GM19035 (cell line): Measurements from ENCODE around the gene GHRL.

Source experiments
- ATAC-seq: cut with Tn5 transposase; IDR thresholded peaks from one replicate; pipeline ENCODE4 v1.9.1; 2021; ENCODE audit not compliant: unreplicated experiment

GHRL gene

GRCh38 chr3:10328460-10329071, 35.8 kb upstream of the GHRL start:
- no peak for ATAC-seq

DNA sequence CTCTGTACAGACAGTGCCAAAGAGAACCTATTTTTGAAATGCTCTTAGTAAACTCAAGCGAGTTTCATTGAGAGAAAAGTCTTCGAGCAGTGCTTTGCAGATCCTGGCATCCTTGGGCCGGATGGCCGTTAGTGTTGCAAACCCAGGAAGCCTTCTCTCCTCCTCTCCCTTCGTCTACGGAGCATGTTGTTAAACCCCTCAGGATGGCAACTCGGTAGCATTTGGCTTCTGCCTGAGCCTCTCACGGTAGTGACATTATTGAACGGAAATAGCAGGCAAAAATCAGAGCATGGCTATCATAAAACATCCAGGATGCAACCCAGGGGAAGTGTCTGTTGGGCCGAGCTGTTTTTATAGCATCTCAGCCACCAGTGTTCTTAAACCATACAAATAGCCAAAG, 34.8 kb upstream of the GHRL start:
- ATAC-seq, result no peak

DNA sequence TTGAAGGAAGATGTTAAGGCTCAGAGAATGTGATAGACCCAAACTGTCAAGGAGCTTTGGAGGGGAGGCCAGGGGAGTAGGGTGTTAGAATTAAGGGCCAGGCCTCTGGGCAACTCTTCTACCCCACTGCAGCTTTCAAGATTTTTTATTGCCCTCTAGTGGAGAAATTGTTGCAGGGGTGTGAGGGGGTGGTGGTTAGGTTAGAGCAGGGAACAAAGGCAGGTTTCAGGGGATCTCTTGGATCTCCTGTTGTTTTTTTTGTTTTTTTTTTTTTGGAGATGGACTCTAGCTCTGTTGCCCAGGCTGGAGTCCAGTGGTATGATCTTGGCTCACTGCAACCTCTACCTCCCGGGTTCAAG, 29.6 kb upstream of the GHRL start:
- no peak for ATAC-seq

DNA sequence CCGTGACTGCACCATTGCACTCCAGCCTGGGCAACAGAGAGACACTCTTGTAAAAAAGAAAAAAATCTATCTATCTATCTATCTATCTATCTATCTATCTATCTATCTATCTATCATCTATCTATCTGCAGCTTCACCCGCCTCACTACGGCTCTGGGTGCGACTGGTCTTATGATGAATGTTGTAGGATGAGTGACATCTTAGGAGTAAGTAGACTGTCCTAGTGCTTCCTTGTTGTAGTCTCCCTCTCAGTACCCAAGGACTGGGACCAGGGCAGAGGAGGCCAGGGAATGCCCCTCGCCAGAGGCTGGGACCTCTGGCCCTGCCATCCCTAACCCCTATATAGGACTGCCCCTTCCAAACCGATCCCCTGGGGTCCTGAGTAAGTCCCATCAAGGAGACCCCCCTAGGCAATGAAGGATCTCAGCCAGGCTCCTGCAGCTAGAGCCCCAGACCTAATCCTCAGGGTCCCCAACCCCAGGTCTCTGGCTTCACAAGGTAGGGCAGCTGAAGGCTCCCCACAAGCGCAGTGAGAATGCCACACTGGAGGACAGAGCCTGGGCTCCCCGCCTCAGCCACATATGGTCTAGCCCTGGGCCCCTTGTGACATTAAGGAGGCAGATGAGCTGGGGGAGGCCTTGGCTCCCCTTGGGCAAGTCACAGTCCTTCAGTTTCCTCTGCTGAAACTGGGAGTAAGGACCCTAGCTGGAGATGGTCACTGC, 29.0 kb upstream of the GHRL start:
- no peak for ATAC-seq

DNA sequence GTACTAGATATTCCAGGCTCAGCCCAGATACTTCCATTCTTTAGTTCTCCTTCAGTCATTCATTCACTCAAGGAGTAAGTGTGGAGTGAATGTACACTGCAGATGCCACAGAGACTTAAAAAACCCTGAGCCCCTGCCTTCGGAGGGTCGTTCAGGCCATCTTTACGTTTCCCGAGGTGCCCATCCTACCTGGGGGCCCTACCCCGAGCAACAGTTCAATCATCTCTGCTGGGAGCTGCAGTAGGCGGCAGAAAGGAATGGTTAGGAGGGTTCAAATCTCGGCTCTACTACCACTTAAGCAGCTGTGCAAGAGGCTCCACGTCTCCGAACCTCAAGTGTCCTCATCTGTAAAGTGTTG, 27.6 kb upstream of the GHRL start:
- peak; percentile 7 for ATAC-seq

DNA sequence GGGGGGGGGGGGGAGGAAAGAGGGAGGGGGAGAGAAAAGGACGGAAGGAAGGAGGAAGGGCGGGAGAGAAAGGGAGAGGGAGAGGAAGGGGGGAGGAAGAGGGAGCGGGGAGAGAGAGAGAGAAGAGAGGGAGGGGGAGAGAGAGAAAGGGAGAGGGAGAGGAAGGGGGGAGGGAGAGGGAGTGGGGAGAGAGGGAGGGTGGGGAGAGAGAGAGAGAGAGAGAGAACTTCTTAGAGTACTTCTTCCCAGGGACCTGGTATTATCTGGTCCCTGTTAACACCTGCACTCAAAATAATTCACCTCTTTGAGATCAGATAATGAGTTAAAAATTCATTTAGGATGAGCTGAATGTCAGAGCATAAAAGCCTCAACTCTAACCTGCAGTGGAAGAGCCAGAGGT, 27.1 kb upstream of the GHRL start:
- ATAC-seq, result no peak

GRCh38 chr3:10319251-10319650, 26.5 kb upstream of the GHRL start:
- no peak for ATAC-seq

- ATAC-seq, result no peak
Measured at GRCh38 chr3:10317961-10318350, 25.2 kb upstream of the GHRL start.

DNA sequence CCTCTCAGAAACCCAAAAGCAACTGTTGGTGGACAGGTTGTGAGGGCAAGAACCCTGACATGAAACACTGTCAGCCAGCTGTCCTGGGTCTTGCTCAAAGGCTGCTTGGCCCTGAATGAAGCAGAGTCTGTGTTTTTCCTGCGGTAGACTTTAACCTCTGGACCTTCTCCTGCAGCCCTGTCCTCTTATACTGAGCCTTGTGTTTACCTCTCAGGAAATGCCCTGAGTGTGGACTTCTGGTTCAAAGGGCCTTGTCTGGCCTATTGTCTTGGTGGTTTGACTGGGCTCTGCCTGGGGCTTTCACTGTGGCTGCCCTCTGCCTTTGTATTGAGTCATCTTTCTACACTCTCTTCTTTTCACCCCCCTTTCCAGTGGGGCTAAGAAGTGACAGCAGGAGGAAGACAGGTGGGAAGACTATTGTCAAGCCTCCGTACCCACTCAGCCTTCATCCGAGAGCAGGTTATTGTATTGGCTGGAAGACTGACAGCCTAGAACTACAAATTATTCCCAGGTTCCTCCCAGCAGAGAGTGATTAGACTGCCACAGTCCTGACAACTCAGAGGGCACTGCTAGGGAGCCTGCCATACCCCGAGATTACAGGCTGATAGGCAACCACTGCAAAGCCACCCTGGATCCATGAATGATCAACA, 24.7 kb upstream of the GHRL start:
- no peak for ATAC-seq

- no peak for ATAC-seq
Measured at GRCh38 chr3:10315771-10316344, 23.1 kb upstream of the GHRL start.

- ATAC-seq, result no peak
Measured at GRCh38 chr3:10315101-10315500, 22.4 kb upstream of the GHRL start.

- ATAC-seq, result no peak
Measured at GRCh38 chr3:10312861-10313260, 20.1 kb upstream of the GHRL start.

DNA sequence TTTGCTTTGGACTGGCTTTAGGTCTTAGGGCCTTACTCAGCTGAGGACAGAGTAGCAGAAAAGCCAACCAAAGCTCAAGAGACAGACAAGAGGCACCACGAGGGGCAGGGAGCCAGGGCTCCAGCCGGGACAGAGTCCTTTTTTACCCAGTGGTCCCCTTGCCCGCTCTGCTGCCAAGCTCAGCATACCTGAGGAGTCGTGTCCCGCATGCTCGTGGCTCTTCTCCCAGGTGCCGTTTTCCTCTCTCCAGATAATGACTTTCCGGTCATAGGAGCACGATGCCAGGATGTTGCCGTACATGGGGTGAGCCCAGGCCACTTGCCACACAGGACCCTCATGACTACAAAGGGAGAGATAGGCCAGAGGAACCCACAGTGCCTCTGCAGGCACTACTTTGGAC, 19.6 kb upstream of the GHRL start:
- ATAC-seq, result no peak

- ATAC-seq, result no peak
Measured at GRCh38 chr3:10311710-10312109, 19.0 kb upstream of the GHRL start.

- ATAC-seq, result no peak
Measured at GRCh38 chr3:10310578-10310977, 17.8 kb upstream of the GHRL start.

DNA sequence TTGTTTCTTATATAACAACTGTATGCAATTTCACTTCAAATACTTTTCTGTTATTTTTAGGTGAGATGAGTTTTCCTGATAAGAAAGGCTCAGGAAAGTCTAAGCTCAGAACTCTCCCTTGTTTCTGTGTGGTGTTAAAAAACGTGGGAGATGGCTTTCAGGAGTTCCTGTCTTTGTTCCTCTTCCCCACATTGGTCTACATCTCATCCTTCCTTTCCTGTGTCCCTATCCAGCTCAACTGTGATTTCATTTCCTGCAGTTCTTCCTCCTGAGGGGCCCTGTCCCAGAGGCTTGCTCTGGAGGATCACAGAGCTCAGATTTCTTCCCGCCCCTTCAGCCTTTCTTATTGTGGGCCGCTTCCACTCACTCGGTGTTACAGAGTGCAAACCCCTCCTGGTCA, 17.0 kb upstream of the GHRL start:
- ATAC-seq, result no peak

DNA sequence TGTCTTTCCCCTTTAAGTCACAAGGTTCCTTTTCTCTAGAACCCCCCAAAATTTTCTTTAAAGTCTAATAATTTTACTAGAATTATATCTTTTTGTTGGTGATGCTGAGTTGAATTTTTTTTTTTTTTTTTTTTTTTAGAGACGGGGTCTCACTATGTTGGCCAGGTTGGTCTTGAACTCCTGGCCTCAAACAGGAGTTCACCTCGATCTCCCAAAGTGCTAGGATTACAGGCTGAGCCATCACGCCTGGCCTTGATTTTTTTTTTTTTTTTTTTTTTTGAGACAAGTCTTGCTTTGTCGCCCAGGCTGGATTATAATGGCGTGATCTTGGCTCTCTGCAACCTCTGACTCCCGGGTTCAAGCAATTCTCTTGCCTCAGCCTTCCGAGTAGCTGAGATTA, 15.9 kb upstream of the GHRL start:
- no peak for ATAC-seq

GRCh38 chr3:10306156-10306555, 13.4 kb upstream of the GHRL start:
- ATAC-seq, result no peak

DNA sequence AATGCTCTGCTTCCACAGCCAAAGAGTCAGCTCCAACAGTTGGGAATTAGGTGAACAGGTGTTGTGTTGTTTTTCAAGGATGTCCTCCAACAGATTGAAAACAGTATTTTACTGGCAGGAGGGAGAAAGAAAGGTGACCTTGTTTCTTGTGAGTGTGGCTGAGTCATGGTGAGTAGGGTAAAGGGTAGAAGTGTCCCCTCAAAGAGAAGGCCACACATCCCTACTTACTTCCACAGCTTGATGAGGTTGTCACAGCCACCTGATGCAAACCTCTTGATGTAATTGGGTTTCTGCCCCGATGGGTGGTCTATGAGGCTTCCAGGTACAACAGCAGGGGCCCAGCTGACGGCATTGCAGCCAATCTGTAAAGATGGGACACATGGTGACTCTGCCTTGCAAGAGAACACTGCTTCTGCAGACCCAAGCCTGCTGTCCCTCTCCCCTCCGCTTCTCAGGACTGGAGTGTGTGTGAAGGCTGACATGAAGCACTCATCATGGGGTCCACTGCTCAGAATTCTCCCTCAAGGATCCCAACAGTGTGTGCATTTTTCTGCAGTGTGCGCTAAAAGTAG, 12.7 kb upstream of the GHRL start:
- ATAC-seq, result no peak

DNA sequence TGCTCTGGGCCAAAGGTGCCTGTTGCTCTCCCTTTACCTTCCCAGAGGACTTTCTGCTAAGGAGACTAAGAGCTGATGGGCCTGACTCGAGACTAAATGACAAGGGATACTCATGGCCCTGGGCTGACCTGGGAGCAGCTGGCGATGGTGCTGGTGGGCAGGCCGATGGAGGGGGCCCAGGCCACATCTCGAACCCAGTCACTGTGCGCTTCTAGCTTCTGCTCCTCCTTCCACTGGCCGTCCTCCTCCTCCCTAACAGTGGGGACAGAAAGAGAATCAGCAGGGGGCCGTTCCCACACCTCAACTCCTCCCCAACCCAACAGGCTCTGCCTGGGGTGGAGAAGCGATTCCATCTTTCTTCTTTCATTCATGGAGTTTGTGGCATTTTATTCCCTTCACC, 12.2 kb upstream of the GHRL start:
- no peak for ATAC-seq

DNA sequence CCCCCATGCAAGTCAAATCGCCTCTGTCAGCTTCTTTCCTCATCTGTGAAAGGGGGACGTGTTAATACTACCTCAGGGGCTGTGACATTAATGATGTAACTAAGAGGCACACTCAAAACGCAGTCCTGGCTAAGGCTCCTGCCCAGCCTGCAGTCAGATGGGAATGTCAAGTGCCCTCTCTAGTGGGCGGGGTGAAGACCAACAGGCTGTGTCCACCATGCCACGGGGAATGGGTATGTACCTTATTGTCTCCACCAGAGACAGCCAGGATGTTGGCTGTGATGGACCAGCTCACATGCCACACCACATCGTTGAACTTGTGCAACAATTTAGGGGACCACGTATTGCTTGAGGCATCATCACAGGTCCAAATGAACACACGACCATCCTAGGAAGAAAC, 11.0 kb upstream of the GHRL start:
- no peak for ATAC-seq

- no peak for ATAC-seq
Measured at GRCh38 chr3:10303105-10303504, 10.4 kb upstream of the GHRL start.
